ENCODE results near the gene FAM118A.
"Not testable (repeated sequence)": the region's sequence is repeated elsewhere in the genome, so short reads cannot be mapped to it uniquely, and the experiment has no call there.

The FAM118A gene

DNA sequence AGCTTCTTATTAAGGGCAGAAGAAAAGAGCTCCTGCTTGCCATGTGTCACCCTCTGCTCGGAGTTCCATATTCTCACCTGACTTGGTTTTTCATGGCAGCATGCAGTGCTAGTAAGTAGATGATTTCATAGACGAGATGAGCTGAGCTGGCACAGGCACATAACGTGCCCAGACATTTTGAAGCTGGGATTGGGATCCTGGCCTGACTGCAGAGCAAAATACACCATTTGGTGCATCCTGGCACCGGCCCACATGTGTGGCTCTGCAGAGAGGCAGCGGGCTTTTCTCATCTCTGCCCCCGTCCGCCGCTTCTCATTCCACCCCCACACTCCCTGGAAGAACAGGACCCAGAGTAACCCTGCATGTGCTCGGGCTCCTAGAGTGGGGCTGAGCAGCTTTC lies 24.8 kb downstream of the FAM118A start:
- no peak for DNase-seq

GRCh38 chr22:45335021-45335818 lies 25.5 kb downstream of the FAM118A start:
- no peak for DNase-seq

DNA sequence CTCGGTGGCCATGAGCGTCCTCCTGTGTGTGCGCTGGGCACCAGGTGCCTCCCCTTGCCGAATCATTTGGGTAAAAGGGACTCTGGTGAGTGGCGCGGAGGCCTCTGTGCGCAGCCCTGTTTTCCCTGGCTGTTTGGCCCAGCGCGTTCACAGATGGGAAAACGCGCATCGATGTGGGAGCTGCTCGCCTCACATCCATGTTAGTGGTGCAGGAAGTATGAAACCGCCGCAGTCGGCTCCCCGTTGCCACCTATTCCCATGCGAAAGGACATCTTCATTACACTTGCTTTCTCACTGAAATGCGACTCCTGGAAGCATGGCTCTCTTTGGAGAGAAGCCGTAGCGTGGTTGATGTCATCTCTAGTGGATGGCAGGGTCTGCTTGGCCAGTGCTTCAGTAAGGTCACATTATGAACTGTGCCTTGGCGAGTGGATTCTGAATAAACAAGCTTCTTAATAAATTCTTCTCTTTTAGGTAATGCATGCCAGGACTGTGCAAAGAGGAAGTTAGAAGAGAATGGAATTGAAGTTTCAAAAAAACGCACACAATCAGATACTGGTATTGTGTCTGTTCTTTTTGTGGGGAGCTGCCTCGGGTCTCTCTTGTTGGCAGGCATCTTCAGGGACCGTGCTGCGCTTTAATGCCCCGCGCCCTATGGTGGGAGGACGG lies 26.3 kb downstream of the FAM118A start:
- no peak for DNase-seq

- no peak for DNase-seq
These were observed 27.3 kb downstream of the FAM118A start for GRCh38 chr22:45336971-45337431.

DNA sequence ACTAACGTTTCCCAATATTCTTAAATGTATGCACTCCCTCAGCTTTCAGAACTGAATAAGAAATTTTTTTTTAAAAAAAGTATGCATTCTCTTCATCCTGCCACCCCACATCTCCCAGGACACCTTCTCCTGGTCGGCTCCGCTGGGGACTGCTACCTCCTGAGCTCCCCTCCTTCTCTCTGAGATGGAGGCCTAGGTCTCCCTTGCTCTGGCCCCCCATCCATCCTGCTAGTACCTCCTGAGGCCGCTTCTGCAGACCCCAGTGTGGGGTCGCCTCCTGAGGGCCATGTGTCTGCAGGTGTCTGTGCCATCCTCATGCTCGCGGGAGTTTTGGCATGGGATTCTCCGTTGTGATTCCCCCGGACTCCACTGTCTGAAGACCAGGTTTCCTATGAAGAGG lies 27.8 kb downstream of the FAM118A start:
- no peak for DNase-seq

DNA sequence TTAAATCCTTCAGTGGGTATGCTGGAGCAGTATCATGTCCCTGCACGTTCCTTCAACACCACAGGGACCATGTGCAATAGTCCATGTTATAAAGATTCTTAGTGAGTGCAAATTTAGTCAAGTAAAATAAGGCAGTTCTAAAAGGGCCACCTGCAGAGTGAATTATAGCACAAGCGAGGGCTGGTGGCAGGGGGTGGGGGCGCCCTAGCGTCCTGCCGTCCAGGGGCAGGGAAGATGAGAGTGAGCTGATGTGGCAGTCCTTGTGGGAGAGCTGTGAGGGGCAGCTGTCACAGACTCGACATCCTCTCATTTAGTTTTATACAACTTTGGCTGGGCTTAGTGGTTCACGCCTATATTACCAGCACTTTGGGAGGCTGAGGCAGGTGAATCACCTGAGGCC lies 29.1 kb downstream of the FAM118A start:
- DNase-seq: no peak

DNA sequence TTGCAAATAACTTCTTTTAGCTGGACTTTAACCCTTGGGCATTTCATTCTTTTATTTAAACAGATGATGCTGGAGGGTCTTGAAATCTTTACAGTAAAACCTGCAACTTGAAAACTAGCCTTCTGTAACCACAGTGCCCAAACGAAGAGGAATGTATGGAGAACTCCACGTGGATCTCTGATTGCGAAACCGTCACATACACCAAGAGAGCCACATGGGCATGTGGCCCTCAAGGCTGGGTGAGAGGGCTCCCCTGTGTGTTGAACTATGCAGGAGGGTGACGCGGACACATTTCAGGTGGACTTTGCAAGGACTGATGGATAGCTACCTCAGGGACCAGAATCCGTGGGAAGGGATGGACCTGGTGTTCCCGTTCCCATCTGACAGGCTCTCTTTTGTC lies 30.6 kb downstream of the FAM118A start:
- DNase-seq: no peak

DNA sequence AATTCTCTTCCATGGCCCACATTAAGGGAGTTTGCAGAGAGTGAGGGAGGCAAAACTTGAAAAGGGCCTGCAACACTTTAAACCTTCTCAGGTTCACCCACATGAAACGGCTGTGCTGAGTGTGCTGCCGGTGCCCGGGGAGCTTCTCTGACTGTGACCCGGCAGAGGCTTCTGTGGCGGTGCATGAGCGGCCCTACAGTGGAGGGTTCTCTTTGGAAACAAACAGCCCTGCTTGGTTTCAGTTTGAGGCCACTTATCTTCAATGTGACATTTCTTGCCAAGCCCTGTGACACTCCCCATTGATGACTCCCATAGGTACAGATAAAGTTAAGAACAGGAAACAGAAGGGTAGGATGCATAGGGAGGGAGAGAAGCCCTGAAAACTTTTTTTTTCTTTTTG lies 31.8 kb downstream of the FAM118A start:
- DNase-seq: no peak

DNA sequence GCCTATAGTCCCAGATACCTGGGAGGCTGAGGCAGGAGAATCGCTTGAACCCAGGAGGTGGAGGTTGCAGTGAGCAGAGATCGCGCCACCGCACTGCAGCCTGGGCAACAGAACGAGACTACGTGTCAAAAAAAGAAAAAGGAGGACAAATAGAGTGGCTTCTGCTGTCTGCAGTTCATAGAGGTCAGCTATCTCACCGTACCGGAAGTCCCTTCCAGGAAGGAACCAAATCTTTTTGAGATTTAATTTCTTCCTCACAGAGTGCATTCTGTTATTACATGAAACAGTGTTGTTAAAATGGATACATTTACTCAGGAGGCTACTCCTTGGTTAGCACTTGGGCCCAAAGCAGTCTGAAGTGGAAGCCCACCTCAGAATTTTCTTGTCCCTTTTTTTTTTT lies 33.4 kb downstream of the FAM118A start:
- DNase-seq: no peak

DNA sequence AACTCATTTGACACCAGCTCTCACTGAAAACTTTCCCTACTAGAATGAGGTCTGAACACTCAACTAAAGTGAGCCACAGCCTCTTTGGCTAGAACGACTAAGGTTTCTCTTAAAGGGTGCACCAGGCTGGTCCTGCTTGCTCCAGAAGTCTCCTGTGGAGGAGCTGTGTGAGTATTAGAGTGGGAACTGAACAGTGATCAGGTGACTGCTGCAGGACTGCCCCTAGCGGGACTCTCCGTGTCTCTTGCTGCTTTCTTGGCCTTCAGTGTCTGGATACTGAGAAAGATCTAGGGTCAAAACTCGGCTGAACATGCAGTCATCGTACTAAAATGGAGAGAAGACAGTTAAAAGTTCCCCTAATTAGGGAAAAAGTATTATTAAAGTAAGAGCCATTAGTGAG lies 34.6 kb downstream of the FAM118A start:
- no peak for DNase-seq

DNA sequence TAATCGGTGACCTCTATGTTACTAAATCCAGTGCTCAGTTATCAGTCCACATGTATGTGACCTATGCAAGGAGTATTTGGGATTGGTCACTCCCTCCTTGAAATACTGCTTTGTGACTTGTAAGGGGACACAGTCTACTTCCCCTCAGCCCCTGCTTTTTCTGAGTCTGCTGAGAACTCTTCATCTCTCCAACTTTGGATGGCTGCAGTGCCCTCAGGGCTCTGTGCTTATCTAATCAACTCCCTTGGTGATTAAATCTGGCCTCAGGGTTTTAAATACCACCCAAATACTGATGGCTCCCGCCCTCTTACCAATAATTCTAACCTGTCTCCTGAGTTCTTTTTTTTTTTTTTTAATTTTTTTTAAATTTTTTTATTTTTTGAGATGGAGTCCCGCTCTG lies 40.2 kb downstream of the FAM118A start:
- DNase-seq: no peak

DNA sequence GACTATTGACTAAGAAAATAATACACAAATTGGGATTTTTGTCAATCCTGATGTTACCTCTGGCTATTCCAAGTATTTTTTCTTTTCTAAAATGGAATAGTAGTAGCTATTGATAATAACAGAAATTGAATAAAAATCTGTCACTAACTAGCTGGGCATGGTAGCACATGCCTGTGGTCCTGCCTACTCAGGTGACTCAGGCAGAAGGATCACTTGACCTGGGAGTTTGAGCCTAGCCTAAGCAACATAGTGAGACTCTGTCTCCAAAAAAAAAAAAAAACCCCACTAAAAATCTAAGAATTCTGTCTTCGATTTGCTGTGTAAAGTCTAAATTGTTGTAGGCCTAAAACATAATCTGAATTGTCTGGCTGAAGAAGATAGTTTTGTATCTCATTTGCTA lies 42.2 kb downstream of the FAM118A start:
- DNase-seq: no peak

DNA sequence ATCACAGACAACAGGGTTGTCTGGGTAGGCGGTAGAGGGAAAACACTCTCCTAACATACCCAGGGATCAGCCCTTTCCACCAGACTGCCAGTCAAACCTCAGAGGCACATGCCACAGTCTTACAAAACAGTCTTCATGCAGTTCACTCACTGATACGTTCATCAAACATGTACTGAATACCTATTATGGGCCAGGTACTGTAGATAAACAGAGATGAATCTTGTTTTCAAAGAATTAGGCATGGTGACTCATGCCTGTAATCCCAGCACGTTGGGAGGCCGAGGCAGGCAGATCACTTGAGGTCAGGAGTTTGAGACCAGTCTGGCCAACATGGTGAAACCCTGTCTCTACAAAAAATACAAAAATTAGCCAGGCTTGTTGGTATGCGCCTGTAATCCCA lies 43.0 kb downstream of the FAM118A start:
- DNase-seq: not testable (repeated sequence)

DNA sequence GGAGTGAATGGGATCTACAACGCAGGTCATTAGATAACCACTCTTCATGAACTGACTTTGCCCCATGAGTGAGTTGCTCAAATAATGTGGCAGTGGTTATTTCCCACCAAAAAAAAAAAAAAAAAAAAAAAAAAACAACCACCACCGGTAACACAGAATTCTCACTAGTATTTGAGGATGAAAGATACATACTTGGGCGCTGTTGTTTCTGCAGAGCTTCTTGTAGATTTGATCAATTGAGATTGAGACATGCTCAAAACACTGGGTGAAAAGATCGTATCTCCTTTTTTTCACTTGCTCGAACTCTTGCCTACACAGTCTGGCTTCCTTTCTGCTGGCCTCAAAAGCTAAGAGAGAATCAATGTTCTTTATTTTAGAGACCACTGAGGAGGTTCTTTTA lies 44.1 kb downstream of the FAM118A start:
- no peak for DNase-seq

GRCh38 chr22:45357490-45357889 lies 47.8 kb downstream of the FAM118A start:
- DNase-seq: no peak

GRCh38 chr22:45358127-45358526 lies 48.4 kb downstream of the FAM118A start:
- no peak for DNase-seq

- DNase-seq: no peak
These were observed 49.9 kb downstream of the FAM118A start for GRCh38 chr22:45359627-45360026.

- no peak for DNase-seq
These were observed 57.0 kb downstream of the FAM118A start for GRCh38 chr22:45366713-45367112.

GRCh38 chr22:45373592-45373991 lies 63.9 kb downstream of the FAM118A start:
- DNase-seq: not testable (repeated sequence)

DNA sequence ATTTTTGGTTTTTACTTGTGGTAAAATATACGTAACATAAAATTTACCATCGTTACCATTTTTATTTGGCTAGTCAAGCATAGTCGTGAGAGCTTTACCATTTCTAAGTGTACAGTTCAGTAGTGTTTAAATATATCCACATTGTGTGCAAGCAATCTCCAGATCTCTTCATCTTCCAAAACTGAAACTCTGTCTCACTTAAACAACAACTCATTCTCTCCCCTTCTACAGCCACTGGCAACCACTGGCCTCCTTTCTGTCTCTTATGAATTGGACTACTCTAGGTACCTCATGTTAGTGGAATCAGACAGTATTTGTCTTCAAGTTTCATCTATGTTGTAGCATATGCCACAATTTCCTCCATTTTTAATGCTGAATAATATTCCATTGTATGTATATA lies 66.3 kb downstream of the FAM118A start:
- DNase-seq: no peak

DNA sequence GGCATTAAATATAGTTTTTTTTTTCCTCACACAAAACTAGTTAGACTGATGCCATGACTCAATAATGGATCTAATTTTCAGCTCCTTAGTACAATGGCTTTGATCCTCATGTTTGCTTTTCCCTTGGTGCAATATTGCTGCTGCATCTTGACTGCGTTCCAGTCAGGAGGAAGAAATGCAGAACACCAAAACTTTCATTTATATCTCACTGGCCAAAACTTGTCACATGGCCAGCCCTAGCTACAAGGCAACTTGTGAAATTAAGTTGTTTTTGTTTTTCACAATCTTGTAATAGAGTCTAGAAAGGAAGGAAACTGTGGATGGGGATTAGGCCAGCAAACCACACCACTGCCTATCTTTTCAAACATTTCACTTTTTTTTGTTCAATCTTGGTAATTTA lies 67.0 kb downstream of the FAM118A start:
- no peak for DNase-seq

DNA sequence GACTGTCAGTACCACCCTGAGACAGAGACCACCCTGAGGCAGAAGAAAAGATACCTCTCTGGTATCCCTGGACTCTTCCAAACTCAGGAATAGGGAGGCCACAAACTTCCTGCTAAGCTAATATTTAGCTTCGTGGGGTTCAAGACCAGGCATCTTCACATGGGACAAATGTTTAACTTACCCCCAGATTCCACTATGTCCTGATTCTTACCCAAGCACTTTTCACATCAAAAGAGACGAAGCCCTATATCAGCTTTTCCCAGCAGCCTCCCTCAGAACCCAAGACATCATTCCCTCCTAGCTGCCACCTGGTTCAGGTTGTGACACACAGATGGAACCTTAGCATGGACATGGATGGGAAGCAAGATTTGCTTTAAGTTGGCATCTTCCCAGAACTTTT lies 71.6 kb downstream of the FAM118A start:
- no peak for DNase-seq

- DNase-seq: no peak
These were observed 79.8 kb downstream of the FAM118A start for GRCh38 chr22:45389546-45389945.
